ENCODE measurements around the gene LACC1. TPM values are rescaled to one million over a fixed set of nuclear protein-coding genes. Genes with fewer than 3 reads are reported as not detected.

Gene LACC1
- total RNA-seq, 1 donor from 2014 or later: 4.9 TPM

GRCh38 chr13:43846496-43847158 is 33.1 kb upstream of the LACC1 start:
- Mint-ChIP-seq H3K4me3 (no peak overlapping the region), H3K36me3 (ENCODE audit: low read depth) (peaks cover 29% of the 10 kb centered on the region), H3K27me3 (no peaks in the 10 kb centered on the region), H3K4me1 (no peaks in the 10 kb centered on the region), H3K27ac (no peak overlapping the region), H3K9me3 (peaks cover 22% of the 10 kb centered on the region)
- POLR2A ChIA-PET: no interaction called here
- DNase-seq (no peak), ATAC-seq (ENCODE audit: low read depth) (no peak)
- TF ChIP-seq, protein P1, sequence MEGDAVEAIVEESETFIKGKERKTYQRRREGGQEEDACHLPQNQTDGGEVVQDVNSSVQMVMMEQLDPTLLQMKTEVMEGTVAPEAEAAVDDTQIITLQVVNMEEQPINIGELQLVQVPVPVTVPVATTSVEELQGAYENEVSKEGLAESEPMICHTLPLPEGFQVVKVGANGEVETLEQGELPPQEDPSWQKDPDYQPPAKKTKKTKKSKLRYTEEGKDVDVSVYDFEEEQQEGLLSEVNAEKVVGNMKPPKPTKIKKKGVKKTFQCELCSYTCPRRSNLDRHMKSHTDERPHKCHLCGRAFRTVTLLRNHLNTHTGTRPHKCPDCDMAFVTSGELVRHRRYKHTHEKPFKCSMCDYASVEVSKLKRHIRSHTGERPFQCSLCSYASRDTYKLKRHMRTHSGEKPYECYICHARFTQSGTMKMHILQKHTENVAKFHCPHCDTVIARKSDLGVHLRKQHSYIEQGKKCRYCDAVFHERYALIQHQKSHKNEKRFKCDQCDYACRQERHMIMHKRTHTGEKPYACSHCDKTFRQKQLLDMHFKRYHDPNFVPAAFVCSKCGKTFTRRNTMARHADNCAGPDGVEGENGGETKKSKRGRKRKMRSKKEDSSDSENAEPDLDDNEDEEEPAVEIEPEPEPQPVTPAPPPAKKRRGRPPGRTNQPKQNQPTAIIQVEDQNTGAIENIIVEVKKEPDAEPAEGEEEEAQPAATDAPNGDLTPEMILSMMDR (IDR thresholded peaks at IDR 0.05): no peak
- intact Hi-C loops (cut with micrococcal nuclease): no loop called here
- CTCF ChIA-PET: no interaction called here

DNA sequence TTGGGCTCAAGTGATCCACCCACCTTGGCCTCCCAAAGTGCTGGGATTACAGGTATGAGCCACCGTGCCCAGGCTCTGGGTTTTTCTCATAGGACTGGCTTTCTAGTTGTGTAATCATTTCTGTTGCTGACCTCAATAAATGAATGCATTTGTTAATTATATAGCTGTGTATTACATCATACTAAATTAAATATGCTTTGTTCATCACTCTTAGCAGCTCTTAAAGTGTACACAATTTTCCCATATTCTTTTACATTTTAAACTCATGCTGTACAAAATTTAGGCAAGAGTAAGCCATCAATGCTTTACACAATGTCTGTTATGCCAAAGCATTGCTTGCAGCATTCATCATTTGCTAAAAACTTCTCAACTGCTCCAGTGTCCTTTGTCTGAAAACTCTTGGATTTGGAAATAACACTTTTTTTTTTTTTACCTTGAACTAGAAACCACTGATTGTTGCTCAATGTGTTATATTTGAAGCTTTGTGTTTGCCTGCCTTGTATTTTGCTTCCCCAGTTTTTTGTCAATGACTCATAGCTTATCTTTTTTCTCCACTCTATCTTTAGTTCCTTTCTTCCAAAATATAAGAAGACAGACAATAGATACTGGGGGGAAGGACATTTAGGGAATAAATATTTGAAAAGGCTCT is 31.6 kb upstream of the LACC1 start:
- peaks cover 44% of the 10 kb centered on the region for H3K36me3 Mint-ChIP-seq (ENCODE audit: low read depth)
- DNase-seq: no peak
- TF ChIP-seq, protein P1 (IDR thresholded peaks at IDR 0.05): no peak
- peaks cover 36% of the 10 kb centered on the region for H3K9me3 Mint-ChIP-seq
- ChIA-PET CTCF (no interaction called here), POLR2A (no interaction called here)
- no peak overlapping the region for H3K27ac Mint-ChIP-seq
- H3K4me1 Mint-ChIP-seq: no peaks in the 10 kb centered on the region
- no peak overlapping the region for H3K4me3 Mint-ChIP-seq
- no peak for ATAC-seq (ENCODE audit: low read depth)
- no peaks in the 10 kb centered on the region for H3K27me3 Mint-ChIP-seq
- intact Hi-C loops (cut with micrococcal nuclease): no loop called here

DNA sequence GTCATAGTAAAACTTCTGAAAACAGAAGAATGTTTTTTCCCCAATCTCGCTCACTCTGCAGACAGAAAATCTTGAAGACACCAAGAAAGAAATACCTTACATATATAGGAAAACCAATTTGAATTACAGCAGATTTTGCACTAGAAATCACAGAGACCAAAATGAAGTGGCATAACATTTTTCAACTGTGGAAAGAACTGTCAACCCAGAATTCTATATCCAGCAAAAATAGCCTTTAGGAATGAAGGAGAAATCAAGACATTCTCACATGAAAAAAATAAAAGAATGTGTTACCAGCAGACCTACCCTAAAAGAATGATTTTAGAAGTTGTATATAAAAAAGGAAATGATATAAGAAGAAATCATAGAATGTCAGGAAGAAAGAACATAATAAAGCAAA is 28.8 kb upstream of the LACC1 start:
- ATAC-seq (ENCODE audit: low read depth) (no peak), DNase-seq (no peak)
- ChIA-PET POLR2A (no interaction called here), CTCF (no interaction called here)
- Mint-ChIP-seq H3K36me3 (ENCODE audit: low read depth) (peaks cover 69% of the 10 kb centered on the region), H3K27me3 (no peaks in the 10 kb centered on the region), H3K4me1 (no peaks in the 10 kb centered on the region), H3K27ac (no peak overlapping the region), H3K9me3 (peaks cover 55% of the 10 kb centered on the region), H3K4me3 (no peak overlapping the region)
- TF ChIP-seq, protein P1 (IDR thresholded peaks at IDR 0.05): no peak
- intact Hi-C loops (cut with micrococcal nuclease): no loop called here

DNA sequence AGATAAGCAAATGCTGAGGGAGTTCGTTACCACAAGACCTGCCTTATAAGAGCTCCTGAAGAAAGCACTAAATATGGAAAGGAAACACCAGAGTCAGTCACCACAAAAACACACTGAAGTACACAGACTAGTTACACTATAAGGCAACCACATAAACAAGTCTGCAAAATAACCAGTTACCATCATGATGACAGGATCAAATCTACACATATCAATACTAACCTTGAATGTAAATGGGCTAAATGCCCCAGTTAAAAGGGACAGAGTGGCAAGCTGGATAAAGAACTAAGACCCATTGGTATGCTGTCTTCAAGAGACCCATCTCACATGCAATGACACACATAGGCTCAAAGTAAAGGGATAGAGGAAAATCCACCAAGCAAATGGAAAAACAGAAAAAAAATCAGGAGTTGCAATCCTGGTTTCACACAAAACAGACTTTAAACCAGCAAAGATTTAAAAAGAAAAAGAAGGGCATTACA is 26.7 kb upstream of the LACC1 start:
- ATAC-seq (ENCODE audit: low read depth) (no peak), DNase-seq (no peak)
- H3K4me3 Mint-ChIP-seq: no peak overlapping the region
- H3K9me3 Mint-ChIP-seq: peaks cover 55% of the 10 kb centered on the region
- ChIA-PET POLR2A (no interaction called here), CTCF (no interaction called here)
- H3K36me3 Mint-ChIP-seq (ENCODE audit: low read depth): peaks cover 69% of the 10 kb centered on the region
- H3K27ac Mint-ChIP-seq: no peak overlapping the region
- H3K27me3 Mint-ChIP-seq: no peaks in the 10 kb centered on the region
- intact Hi-C loops (cut with micrococcal nuclease): no loop called here
- TF ChIP-seq, protein P1 (IDR thresholded peaks at IDR 0.05): no peak
- no peaks in the 10 kb centered on the region for H3K4me1 Mint-ChIP-seq

DNA sequence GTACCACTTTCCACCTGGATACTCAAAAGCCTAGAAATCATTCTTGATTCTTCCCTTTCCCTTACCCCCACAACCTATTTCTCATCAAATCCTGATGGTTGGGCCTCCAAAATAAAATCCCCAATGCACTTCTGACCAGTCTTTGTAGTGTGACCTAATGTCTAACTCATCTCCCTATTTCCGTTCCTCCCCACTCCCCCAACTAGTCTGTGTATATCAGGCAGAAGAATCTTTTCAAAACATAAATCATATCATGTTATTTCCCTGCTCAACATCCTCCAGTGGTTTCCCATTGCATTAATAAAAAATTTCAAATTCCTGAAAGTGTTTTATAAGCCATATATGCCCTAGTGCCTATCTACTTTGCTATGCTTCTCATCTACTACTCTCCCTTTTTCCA is 17.8 kb upstream of the LACC1 start:
- DNase-seq (no peak), ATAC-seq (ENCODE audit: low read depth) (no peak)
- H3K27me3 Mint-ChIP-seq: no peaks in the 10 kb centered on the region
- H3K9me3 Mint-ChIP-seq: no peaks in the 10 kb centered on the region
- H3K27ac Mint-ChIP-seq: no peak overlapping the region
- intact Hi-C loops (cut with micrococcal nuclease): no loop called here
- CTCF ChIA-PET: no interaction called here
- H3K4me3 Mint-ChIP-seq: no peak overlapping the region
- H3K4me1 Mint-ChIP-seq: no peaks in the 10 kb centered on the region
- H3K36me3 Mint-ChIP-seq (ENCODE audit: low read depth): peaks cover 18% of the 10 kb centered on the region
- POLR2A ChIA-PET: no interaction called here
- TF ChIP-seq, protein P1 (IDR thresholded peaks at IDR 0.05): no peak

Measured in activated B cell treated with CpG ODN at 0.5 μM for 24 hours (primary cell).